Peyer's patch (tissue), 4 donors: ENCODE data around the gene ROR1.

Source experiments
- POLR2A ChIP-seq, 2 donors: fragments of 450-650 bp; IDR thresholded peaks; one replicate each; pipeline ENCODE4 v1.5.1; 2017; ENCODE audit warnings: antibody characterized with exemption in 2 of 2, mild to moderate bottlenecking in 2 of 2, moderate library complexity in 2 of 2
- TF ChIP-seq, protein P1 (sequence below), 6 experiments: fragments of 450-650 bp in 4 of 6; fragments of 200-600 bp in 2 of 6; sonication (generic) in 1 of 6; IDR thresholded peaks; one replicate each; pipeline ENCODE4 v1.5.1; 2017 to 2019; ENCODE audit warnings: antibody characterized with exemption in 6 of 6, mild to moderate bottlenecking in 3 of 6, moderate library complexity in 1 of 6

DNA sequence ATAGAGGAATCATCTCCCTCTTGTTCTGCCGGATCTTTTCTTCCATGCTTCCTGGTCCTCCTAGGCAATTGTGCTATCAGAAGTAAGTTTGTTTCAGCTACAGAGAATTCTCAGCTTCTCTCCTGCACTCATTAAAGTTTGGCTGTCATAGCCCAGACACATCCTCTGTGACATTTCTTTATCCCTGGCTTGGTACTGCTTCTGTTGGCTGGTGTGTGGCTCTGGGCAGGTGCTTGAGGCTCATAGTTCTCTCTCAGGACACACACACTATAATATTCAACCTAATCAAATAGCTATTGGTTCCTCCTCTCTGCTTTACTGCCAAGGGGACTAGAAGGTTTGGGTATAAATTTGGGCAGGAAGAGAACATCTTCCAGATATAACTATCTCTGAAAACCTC lies 172.1 kb downstream of the ROR1 start:
- TF ChIP-seq, protein P1, sequence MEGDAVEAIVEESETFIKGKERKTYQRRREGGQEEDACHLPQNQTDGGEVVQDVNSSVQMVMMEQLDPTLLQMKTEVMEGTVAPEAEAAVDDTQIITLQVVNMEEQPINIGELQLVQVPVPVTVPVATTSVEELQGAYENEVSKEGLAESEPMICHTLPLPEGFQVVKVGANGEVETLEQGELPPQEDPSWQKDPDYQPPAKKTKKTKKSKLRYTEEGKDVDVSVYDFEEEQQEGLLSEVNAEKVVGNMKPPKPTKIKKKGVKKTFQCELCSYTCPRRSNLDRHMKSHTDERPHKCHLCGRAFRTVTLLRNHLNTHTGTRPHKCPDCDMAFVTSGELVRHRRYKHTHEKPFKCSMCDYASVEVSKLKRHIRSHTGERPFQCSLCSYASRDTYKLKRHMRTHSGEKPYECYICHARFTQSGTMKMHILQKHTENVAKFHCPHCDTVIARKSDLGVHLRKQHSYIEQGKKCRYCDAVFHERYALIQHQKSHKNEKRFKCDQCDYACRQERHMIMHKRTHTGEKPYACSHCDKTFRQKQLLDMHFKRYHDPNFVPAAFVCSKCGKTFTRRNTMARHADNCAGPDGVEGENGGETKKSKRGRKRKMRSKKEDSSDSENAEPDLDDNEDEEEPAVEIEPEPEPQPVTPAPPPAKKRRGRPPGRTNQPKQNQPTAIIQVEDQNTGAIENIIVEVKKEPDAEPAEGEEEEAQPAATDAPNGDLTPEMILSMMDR (IDR thresholded peaks at IDR 0.05) = no peak
- no peak for TF ChIP-seq POLR2A (IDR thresholded peaks at IDR 0.05)
